Astrocyte of the spinal cord (primary cell): ENCODE results near the gene STRAP.
"Not testable (repeated sequence)": the region's sequence is repeated elsewhere in the genome, so short reads cannot be mapped to it uniquely, and the experiment has no call there.

Experiments
- DNase-seq: peaks from one replicate; pipeline ENCODE4 v3.0.0; 2011; ENCODE audit warnings: low read depth, low spot score
- H3K4me3 ChIP-seq: 2 replicates; pipeline ENCODE4 v1.5.1; 2011; ENCODE audit warnings: low read depth, mild to moderate bottlenecking, low read length, moderate library complexity
- CTCF ChIP-seq: IDR thresholded peaks from 2 replicates; pipeline ENCODE4 v1.5.1; 2012; ENCODE audit warnings: low read depth, mild to moderate bottlenecking, low read length, inconsistent platforms
- in situ Hi-C: cut with HindIII; loops from 2 replicates; pipeline ENCODE4 v1.10.0; 2017; ENCODE audit warnings: low sequenced_read_pairs

The STRAP gene

GRCh38 chr12:15932327-15932726 is 50.1 kb downstream of the STRAP start:
- in situ Hi-C loops: no loop called here
- H3K4me3 ChIP-seq: no peak overlapping the region
- DNase-seq: no peak
- TF ChIP-seq CTCF: no peak

- no peak for TF ChIP-seq CTCF
- no peak overlapping the region for H3K4me3 ChIP-seq
- in situ Hi-C loops: no loop called here
- DNase-seq: no peak
These were observed 50.8 kb downstream of the STRAP start for GRCh38 chr12:15932971-15933370.

GRCh38 chr12:15933751-15934150 is 51.6 kb downstream of the STRAP start:
- in situ Hi-C loops: no loop called here
- no peak overlapping the region for H3K4me3 ChIP-seq
- TF ChIP-seq CTCF: no peak
- peak; percentile 57 for DNase-seq

- no peak for DNase-seq
- in situ Hi-C loops: no loop called here
- no peak overlapping the region for H3K4me3 ChIP-seq
- TF ChIP-seq CTCF: no peak
These were observed 54.6 kb downstream of the STRAP start for GRCh38 chr12:15936751-15937150.

- in situ Hi-C loops: no loop called here
- H3K4me3 ChIP-seq: no peak overlapping the region
- TF ChIP-seq CTCF: no peak
- no peak for DNase-seq
These were observed 55.7 kb downstream of the STRAP start for GRCh38 chr12:15937902-15938301.

- in situ Hi-C loops: no loop called here
- TF ChIP-seq CTCF: no peak
- DNase-seq: no peak
- no peak overlapping the region for H3K4me3 ChIP-seq
These were observed 56.9 kb downstream of the STRAP start for GRCh38 chr12:15939111-15939510.

GRCh38 chr12:15942475-15942874 is 60.3 kb downstream of the STRAP start:
- in situ Hi-C loops: no loop called here
- no peak for TF ChIP-seq CTCF
- DNase-seq: no peak

GRCh38 chr12:15943519-15943918 is 61.3 kb downstream of the STRAP start:
- DNase-seq, H3K4me3 ChIP-seq, in situ Hi-C loops: not testable (repeated sequence)

More at GRCh38 chr12:15942475-15942874, 60.3 kb downstream of the STRAP start:
- no peak overlapping the region for H3K4me3 ChIP-seq

GRCh38 chr12:15948461-15948860 is 66.3 kb downstream of the STRAP start:
- H3K4me3 ChIP-seq, in situ Hi-C loops, DNase-seq: not testable (repeated sequence)
